Activated T-cell treated with anti-CD3 and anti-CD28 coated beads, Interleukin-2, amount 50 U/mL, for 1 hour (primary cell): ENCODE results near the gene JAML.

ENCODE experiments used
- DNase-seq: peaks from one replicate; pipeline ENCODE4 v3.0.0-alpha.2; 2020

The JAML gene

GRCh38 chr11:118163494-118163893, 61.3 kb downstream of the JAML start:
- no peak for DNase-seq

GRCh38 chr11:118162846-118163245, 62.0 kb downstream of the JAML start:
- no peak for DNase-seq

GRCh38 chr11:118161786-118162185, 63.0 kb downstream of the JAML start:
- DNase-seq: no peak

GRCh38 chr11:118157186-118157895, 67.5 kb downstream of the JAML start:
- no peak for DNase-seq

GRCh38 chr11:118156531-118157185, 68.2 kb downstream of the JAML start:
- DNase-seq: peak; percentile 27

- DNase-seq: no peak
These were observed 68.9 kb downstream of the JAML start for GRCh38 chr11:118155776-118156530.

GRCh38 chr11:118154641-118155040, 70.2 kb downstream of the JAML start:
- no peak for DNase-seq

- no peak for DNase-seq
These were observed 70.8 kb downstream of the JAML start for GRCh38 chr11:118153976-118154375.

- DNase-seq: no peak
These were observed 71.3 kb downstream of the JAML start for GRCh38 chr11:118153516-118153915.

GRCh38 chr11:118152552-118153471, 72.0 kb downstream of the JAML start, which contains the start of gene SCN4B:
TSS of gene SCN4B (minus strand) at chr11:118152823. CDS start at chr11:118152673, 150 bp downstream.
- peak; percentile 33 for DNase-seq

- no peak for DNase-seq
These were observed 72.7 kb downstream of the JAML start for GRCh38 chr11:118152020-118152551.

- no peak for DNase-seq
These were observed 73.4 kb downstream of the JAML start for GRCh38 chr11:118151431-118151830.

GRCh38 chr11:118149493-118149892, 75.3 kb downstream of the JAML start:
- no peak for DNase-seq

GRCh38 chr11:118148856-118149255, 76.0 kb downstream of the JAML start:
- DNase-seq: no peak

- DNase-seq: no peak
These were observed 76.6 kb downstream of the JAML start for GRCh38 chr11:118148240-118148639.

- no peak for DNase-seq
These were observed 77.3 kb downstream of the JAML start for GRCh38 chr11:118147502-118147901.

- DNase-seq: no peak
These were observed 78.3 kb downstream of the JAML start for GRCh38 chr11:118146554-118146953.

GRCh38 chr11:118145285-118146227, 79.3 kb downstream of the JAML start:
- peak; percentile 86 for DNase-seq

- DNase-seq: no peak
These were observed 80.2 kb downstream of the JAML start for GRCh38 chr11:118144301-118145268.
